Activated T-cell treated with anti-CD3 and anti-CD28 coated beads, Interleukin-2, amount 50 U/mL, for 48 hours (primary cell): ENCODE data around the gene TMEM178B.
"Not testable (repeated sequence)": the region's sequence is repeated elsewhere in the genome, so short reads cannot be mapped to it uniquely, and the experiment has no call there.

Experiments
- DNase-seq, 2 experiments: peaks; one replicate each; pipeline ENCODE4 v3.0.0-alpha.2; 2020

Gene TMEM178B

GRCh38 chr7:141144921-141145629 lies 71.2 kb downstream of the TMEM178B start:
- DNase-seq: no peak

DNA sequence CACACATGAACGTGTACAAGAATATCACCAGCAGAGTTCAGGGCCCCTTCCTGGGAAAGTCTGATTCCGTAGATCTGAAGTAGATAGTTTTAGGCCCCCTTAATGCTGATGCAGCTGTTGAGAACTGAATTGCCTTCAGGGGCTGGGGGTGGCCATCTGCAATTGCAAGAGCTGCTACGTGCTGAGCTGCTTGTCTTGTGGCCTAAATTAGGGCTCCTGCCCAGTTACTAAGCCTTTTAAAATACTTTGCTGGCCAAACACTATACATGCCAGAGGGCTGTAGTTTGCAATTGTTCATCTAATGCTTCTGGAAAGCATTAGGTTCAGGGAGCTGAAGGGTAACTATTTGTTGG lies 71.7 kb downstream of the TMEM178B start:
- DNase-seq: no peak

DNA sequence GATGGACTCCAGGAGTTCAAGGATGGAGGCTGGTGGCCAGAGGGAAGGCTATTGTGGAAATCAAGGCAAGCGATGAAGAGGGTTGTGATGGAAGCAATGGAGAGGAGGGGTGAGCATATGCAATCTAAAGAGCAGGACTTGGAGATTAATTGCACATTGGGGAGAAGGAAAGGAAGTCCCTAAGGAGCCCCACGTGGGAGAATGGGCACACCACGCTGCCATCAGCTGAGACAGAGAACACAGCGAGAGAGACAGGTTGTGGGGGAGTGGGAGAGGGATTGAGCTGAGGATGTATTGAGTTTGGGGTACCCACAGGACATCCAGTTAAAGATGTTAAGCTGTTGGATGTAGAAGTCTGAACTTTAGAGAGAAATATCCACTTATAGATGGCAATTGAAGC lies 73.6 kb downstream of the TMEM178B start:
- DNase-seq: no peak

GRCh38 chr7:141150465-141150864 lies 76.6 kb downstream of the TMEM178B start:
- DNase-seq: no peak

DNA sequence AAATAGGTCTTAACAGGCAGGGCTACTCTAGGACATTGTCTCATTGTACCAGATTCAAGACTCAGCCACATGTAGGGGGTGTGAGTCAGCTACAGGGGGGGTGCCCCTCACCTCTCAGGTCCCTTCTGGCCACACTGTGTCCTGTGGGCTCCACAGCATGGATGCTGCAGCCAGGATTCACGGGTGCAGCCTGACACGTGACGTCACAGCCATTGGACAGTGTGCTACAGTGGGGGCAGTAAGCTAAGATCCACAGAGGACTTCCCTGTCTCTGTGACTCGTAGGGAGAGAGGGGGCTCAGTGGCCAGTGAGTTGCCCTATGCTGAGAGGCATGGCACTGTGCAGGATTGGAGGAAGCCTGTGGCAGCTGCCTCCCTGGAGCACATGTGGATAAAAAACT lies 77.9 kb downstream of the TMEM178B start:
- DNase-seq: no peak

DNA sequence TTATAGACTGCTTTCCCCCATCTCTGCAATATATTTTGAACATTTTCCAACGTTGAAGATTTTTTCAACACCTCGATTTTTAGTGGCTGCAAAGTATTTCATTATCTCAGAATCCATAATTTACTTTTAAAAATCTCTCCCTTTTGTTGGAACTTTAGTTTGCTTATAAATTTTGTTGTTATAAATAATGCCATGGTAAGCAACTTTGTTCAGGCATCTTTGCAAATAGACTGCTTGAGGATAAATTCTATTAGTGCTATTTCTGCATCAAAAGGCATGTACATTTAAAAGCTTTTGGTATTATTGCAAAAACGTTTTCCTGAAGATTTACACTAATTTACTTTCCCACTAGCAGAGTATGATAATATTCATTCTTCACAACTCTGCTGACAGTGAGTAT lies 79.4 kb downstream of the TMEM178B start:
- DNase-seq: no peak

GRCh38 chr7:141154131-141154732 lies 80.4 kb downstream of the TMEM178B start:
- no peak for DNase-seq

DNA sequence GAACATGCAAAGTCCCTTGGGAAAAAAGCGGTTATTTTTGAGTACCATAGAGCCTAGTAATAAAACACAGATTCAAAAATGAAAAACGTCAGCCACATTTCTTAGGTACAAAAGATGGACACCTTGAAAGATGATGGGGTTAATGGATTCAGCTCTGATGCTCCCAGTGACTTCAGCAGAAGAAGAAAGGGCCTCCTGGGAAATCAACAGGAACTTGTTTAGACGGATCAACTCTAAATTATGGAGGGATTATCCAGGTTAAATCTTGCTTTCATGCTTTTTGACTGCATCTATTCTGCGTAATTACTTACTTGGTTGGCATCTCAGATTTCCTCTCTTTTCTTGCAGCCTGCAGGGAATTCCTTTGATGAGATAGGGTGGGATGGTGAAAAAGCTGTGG lies 82.5 kb downstream of the TMEM178B start:
- no peak for DNase-seq

DNA sequence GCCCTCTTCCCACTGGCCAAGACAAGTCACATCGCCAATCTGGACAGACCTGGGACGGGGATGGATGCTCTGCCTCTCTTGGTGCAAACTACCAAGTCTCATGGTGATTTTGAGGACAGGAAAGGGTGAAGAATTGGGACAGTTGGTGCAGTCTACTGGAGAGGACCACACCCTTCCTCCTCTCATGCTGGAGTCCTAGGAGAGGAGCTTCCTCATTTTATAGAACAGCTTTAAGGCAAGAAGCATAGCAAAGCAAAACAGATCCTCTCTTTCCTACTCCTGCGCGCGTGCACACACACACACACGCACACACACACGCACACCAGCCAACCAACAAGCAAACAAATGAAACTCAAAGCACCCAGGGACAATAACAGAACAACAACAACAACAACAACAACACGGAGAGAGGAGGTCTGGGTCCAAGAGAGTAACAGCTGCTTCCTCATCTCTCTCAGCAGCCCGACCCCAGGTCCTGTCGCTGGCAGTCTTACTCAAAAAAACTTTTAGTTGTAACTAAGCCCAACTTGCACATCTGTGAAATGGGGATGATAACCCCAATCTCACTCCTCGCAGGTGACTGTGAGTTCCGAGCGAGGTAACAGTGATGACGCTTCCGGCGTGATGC lies 83.4 kb downstream of the TMEM178B start:
- no peak for DNase-seq

GRCh38 chr7:141158561-141158960 lies 84.7 kb downstream of the TMEM178B start:
- no peak for DNase-seq

DNA sequence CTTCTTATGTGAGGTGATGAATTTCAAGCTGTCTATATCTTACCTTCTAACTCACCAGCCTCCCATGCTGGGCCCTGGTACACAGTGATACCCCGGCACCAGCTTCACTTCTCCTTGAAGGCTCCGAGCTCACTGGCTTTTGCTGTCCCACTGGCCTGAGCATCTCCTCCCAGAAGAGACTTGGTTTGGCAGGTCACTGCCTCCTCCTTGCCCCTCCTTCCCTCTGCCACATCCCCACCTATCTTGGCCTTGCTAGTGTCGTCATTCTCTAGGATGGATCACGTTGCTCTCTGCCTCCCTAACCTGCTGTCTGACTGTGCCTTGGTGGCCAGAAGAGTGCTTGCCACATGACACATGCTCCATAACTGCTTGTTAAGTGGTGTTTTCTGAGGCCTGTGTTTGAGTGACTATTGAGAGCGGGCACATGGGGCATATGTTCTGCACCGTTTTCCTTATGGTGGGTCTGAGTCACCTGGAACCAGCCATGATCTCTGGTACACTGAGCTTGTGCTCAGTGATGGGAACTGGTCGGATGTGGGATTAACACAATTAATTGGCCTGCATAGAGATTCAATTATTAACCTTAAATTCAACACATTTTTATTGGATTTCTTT lies 86.5 kb downstream of the TMEM178B start:
- DNase-seq: no peak

- no peak for DNase-seq
Observed at GRCh38 chr7:141161550-141162535, 88.0 kb downstream of the TMEM178B start.

DNA sequence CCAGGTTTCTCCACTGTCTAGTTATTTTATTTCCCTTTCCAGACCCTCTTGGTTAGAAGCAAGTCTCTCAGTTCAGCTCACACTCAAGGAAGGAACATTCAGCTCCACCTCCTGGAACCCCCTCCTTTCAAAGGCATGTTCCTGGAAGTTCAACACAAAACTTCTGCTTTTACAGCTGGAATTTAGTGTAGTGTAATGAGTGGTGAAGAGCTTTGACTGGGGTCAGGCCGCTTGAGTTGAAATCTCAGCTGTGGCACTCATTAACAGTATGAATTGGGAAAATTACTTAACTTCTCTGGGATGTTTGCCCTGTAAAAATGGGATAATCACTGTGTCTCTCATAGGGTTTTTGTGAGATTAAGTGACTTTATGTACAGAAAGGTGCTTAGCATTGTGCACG lies 91.7 kb downstream of the TMEM178B start:
- DNase-seq: no peak

GRCh38 chr7:141166926-141167325 lies 93.1 kb downstream of the TMEM178B start:
- no peak for DNase-seq

DNA sequence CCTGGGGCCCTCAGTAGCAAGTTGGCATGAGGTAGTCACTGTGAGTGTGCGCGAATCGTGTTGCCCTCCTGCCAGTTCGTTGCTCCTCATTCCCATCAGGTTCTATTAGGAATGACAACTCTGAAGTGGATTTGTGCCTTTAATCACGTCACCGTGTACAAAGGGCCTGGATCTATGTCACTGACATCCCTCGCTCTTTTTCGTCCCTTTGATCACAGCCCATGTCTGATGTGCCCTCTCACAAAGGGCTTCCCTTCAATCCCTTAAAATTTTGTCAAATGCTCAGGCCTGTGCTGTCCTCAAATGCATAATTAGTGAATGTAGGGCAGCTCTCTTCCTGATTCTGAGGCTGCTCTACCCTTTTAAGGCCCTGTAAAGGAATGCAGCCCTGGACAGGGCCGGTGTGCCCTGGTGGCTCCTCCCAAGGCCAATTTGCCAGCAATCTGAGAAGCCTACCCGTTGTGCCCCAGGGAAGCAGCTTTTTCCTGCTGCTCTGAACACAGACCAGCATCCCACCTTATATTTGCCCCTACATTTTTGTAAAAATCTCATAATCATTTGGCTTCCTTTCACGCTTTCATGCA lies 93.6 kb downstream of the TMEM178B start:
- DNase-seq: no peak

DNA sequence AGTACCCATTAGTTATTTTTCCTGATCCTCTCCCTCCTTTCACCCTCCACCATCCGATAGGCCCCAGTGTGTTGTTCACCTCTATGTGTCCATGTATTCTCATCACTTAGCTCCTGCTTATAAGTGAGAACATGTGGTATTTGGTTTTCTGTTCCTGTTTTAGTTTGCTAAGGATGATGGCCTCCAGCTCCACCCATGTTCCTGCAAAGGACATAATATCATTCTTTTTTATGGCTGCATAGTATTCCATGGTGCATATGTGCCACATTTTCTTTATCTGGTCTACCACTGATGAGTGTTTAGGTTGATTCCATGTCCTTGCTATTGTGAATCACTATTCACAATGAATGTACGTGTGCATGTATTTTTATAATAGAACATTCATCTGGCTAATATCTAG lies 95.3 kb downstream of the TMEM178B start:
- not testable (repeated sequence) for DNase-seq

- not testable (repeated sequence) for DNase-seq
Observed at GRCh38 chr7:141175728-141176127, 101.9 kb downstream of the TMEM178B start.

GRCh38 chr7:141177120-141177519 lies 103.3 kb downstream of the TMEM178B start:
- not testable (repeated sequence) for DNase-seq

- no peak for DNase-seq
Observed at GRCh38 chr7:141178486-141179135, 104.7 kb downstream of the TMEM178B start.

GRCh38 chr7:141181812-141182211 lies 107.9 kb downstream of the TMEM178B start:
- DNase-seq: no peak

- no peak for DNase-seq
Observed at GRCh38 chr7:141184532-141185190, 110.8 kb downstream of the TMEM178B start.
